Neural progenitor cell (in vitro differentiated cells): ENCODE measurements around the gene FGF4. TPM values are rescaled to one million over a fixed set of nuclear protein-coding genes. Genes with fewer than 3 reads are reported as not detected.

Source experiments
- DNase-seq: peaks from one replicate; pipeline ENCODE4 v3.0.0-alpha.2; 2016; ENCODE audit warnings: low spot score
- H2AFZ ChIP-seq: fragments of 200-600 bp; sonication (generic); replicated peaks from 2 replicates; pipeline ENCODE4 v1.6.1; 2016; ENCODE audit warnings: antibody characterized with exemption
- H3F3A ChIP-seq: fragments of 200-600 bp; sonication (generic); 2 replicates; pipeline ENCODE4 v1.6.1; 2016; ENCODE audit warnings: antibody characterized with exemption, low read depth
- H3K27ac ChIP-seq: fragments of 200-600 bp; sonication (generic); 2 replicates; pipeline ENCODE4 v1.5.1; 2016; ENCODE audit warnings: mild to moderate bottlenecking
- H3K27me3 ChIP-seq: fragments of 200-600 bp; sonication (generic); 2 replicates; pipeline ENCODE4 v1.6.1; 2016; ENCODE audit warnings: mild to moderate bottlenecking, moderate library complexity
- H3K36me3 ChIP-seq: fragments of 200-600 bp; sonication (generic); 2 replicates; pipeline ENCODE4 v1.5.1; 2016
- H3K4me1 ChIP-seq: fragments of 200-600 bp; sonication (generic); 2 replicates; pipeline ENCODE4 v1.6.1; 2016; ENCODE audit warnings: mixed run types
- H3K4me2 ChIP-seq: fragments of 200-600 bp; sonication (generic); 2 replicates; pipeline ENCODE4 v1.6.1; 2016
- H3K4me3 ChIP-seq: fragments of 200-600 bp; sonication (generic); 2 replicates; pipeline ENCODE4 v1.5.1; 2016
- H3K79me2 ChIP-seq: fragments of 200-600 bp; sonication (generic); 2 replicates; pipeline ENCODE4 v1.6.1; 2016; ENCODE audit warnings: low read depth
- H3K9ac ChIP-seq: fragments of 200-600 bp; sonication (generic); 2 replicates; pipeline ENCODE4 v1.6.1; 2016
- H3K9me3 ChIP-seq: fragments of 200-600 bp; sonication (generic); 2 replicates; pipeline ENCODE4 v1.5.1; 2016; ENCODE audit warnings: low read depth
- H4K20me1 ChIP-seq: fragments of 200-600 bp; sonication (generic); 2 replicates; pipeline ENCODE4 v1.6.1; 2016; ENCODE audit warnings: low read depth
- H3K27ac Mint-ChIP-seq: 3 replicates; pipeline ENCODE4 v1.8.0; 2021; ENCODE audit warnings: mixed read lengths
- H3K27me3 Mint-ChIP-seq: 2 replicates; pipeline ENCODE4 v1.8.0; 2022; ENCODE audit warnings: low read depth, mild to moderate bottlenecking, inconsistent platforms, moderate library complexity, mixed read lengths; ENCODE audit not compliant: insufficient read depth
- H3K36me3 Mint-ChIP-seq: 3 replicates; pipeline ENCODE4 v1.8.0; 2021; ENCODE audit warnings: mixed read lengths
- H3K4me1 Mint-ChIP-seq: 3 replicates; pipeline ENCODE4 v1.8.0; 2021; ENCODE audit warnings: mixed read lengths
- H3K4me3 Mint-ChIP-seq: 3 replicates; pipeline ENCODE4 v1.8.0; 2021; ENCODE audit warnings: mild to moderate bottlenecking, moderate library complexity, mixed read lengths
- H3K9me3 Mint-ChIP-seq: 3 replicates; pipeline ENCODE4 v1.8.0; 2020; ENCODE audit warnings: mixed read lengths
- CTCF ChIP-seq: fragments of 200-600 bp; sonication (generic); IDR thresholded peaks from 2 replicates; pipeline ENCODE4 v1.5.1; 2017; ENCODE audit warnings: antibody characterized with exemption, mild to moderate bottlenecking
- EZH2 ChIP-seq: fragments of 200-600 bp; sonication (generic); IDR thresholded peaks from 2 replicates; pipeline ENCODE4 v1.6.1; 2017; ENCODE audit warnings: antibody characterized with exemption, mild to moderate bottlenecking, moderate library complexity
- EZH2phosphoT487 ChIP-seq: fragments of 200-600 bp; sonication (generic); IDR thresholded peaks from 2 replicates; pipeline ENCODE4 v1.6.1; 2017; ENCODE audit warnings: antibody characterized with exemption
- total RNA-seq: library from RNA; depleted of rRNA; stranded (reverse); fragments of >200 nt; gene quantifications from 2 replicates; pipeline ENCODE4 v1.2.3, GENCODE V29; 2015; ENCODE audit warnings: low replicate concordance

The FGF4 gene
- total RNA-seq, 1 donor from 2014 or later: 0.22 TPM

GRCh38 chr11:69807106-69807815, 32.1 kb upstream of the FGF4 start:
- TF ChIP-seq CTCF (no peak), EZH2phosphoT487 (no peak), EZH2 (no peak)
- no peak overlapping the region for H3K4me3 Mint-ChIP-seq
- Histone ChIP-seq H3K4me1 (peaks cover 17% of the 10 kb centered on the region), H3K36me3 (no peaks in the 10 kb centered on the region), H3K27ac (no peak overlapping the region), H3K79me2 (no peaks in the 10 kb centered on the region), H4K20me1 (no peaks in the 10 kb centered on the region), H3K9ac (no peak overlapping the region), H3F3A (no peaks in the 10 kb centered on the region), H3K9me3 (no peaks in the 10 kb centered on the region), H3K4me2 (no peak overlapping the region), H2AFZ (no peak overlapping the region), H3K27me3 (no peaks in the 10 kb centered on the region), H3K4me3 (no peak overlapping the region)
- H3K27ac Mint-ChIP-seq: no peak overlapping the region
- no peak for DNase-seq
- no peaks in the 10 kb centered on the region for H3K36me3 Mint-ChIP-seq
- peaks cover 17% of the 10 kb centered on the region for H3K4me1 Mint-ChIP-seq
- peaks cover 3% of the 10 kb centered on the region for H3K27me3 Mint-ChIP-seq
- peaks cover 3% of the 10 kb centered on the region for H3K9me3 Mint-ChIP-seq

GRCh38 chr11:69804769-69805508, 29.8 kb upstream of the FGF4 start:
- no peaks in the 10 kb centered on the region for H3K36me3 Mint-ChIP-seq
- Histone ChIP-seq H3K4me1 (peaks cover 10% of the 10 kb centered on the region), H4K20me1 (no peaks in the 10 kb centered on the region), H3K27ac (no peak overlapping the region), H3K9me3 (no peaks in the 10 kb centered on the region), H3K4me3 (no peak overlapping the region), H3F3A (no peaks in the 10 kb centered on the region), H3K79me2 (no peaks in the 10 kb centered on the region), H3K36me3 (no peaks in the 10 kb centered on the region), H3K4me2 (no peak overlapping the region), H3K27me3 (no peaks in the 10 kb centered on the region), H2AFZ (no peak overlapping the region), H3K9ac (no peak overlapping the region)
- no peak overlapping the region for H3K27ac Mint-ChIP-seq
- H3K4me1 Mint-ChIP-seq: peaks cover 12% of the 10 kb centered on the region
- H3K27me3 Mint-ChIP-seq: peaks cover 10% of the 10 kb centered on the region
- no peak overlapping the region for H3K4me3 Mint-ChIP-seq
- no peak for TF ChIP-seq EZH2
- TF ChIP-seq EZH2phosphoT487: no peak
- TF ChIP-seq CTCF: no peak
- peaks cover 3% of the 10 kb centered on the region for H3K9me3 Mint-ChIP-seq
- no peak for DNase-seq

GRCh38 chr11:69803604-69804218, 28.6 kb upstream of the FGF4 start:
- peaks cover 3% of the 10 kb centered on the region for H3K9me3 Mint-ChIP-seq
- no peaks in the 10 kb centered on the region for H3K36me3 ChIP-seq
- peaks cover 8% of the 10 kb centered on the region for H3K4me1 Mint-ChIP-seq
- H3K79me2 ChIP-seq: no peaks in the 10 kb centered on the region
- H3K4me1 ChIP-seq: peaks cover 6% of the 10 kb centered on the region
- no peak overlapping the region for H3K4me3 ChIP-seq
- H3K27ac ChIP-seq: no peak overlapping the region
- H3F3A ChIP-seq: no peaks in the 10 kb centered on the region
- peaks cover 10% of the 10 kb centered on the region for H3K27me3 Mint-ChIP-seq
- H3K36me3 Mint-ChIP-seq: no peaks in the 10 kb centered on the region
- H3K27ac Mint-ChIP-seq: no peak overlapping the region
- H2AFZ ChIP-seq: no peak overlapping the region
- no peaks in the 10 kb centered on the region for H4K20me1 ChIP-seq
- H3K9me3 ChIP-seq: no peaks in the 10 kb centered on the region
- H3K4me2 ChIP-seq: no peak overlapping the region
- no peaks in the 10 kb centered on the region for H3K27me3 ChIP-seq
- H3K9ac ChIP-seq: no peak overlapping the region
- no peak for TF ChIP-seq CTCF
- no peak overlapping the region for H3K4me3 Mint-ChIP-seq
- DNase-seq: no peak
